Stimulated activated naive CD8-positive, alpha-beta T cell treated with anti-CD3 and anti-CD28 coated beads, Interleukin-15, Interleukin-2, amounts not matched to agents 100 ng/mL and 50 ng/mL, for 24 hours (primary cell): ENCODE data around the gene CA6.
"Not testable (repeated sequence)": the region's sequence is repeated elsewhere in the genome, so short reads cannot be mapped to it uniquely, and the experiment has no call there.

Experiments used
- H3K27ac Mint-ChIP-seq: one replicate; pipeline ENCODE4 v1.8.0; 2021; ENCODE audit warnings: mild to moderate bottlenecking, mixed read lengths
- H3K27me3 Mint-ChIP-seq: one replicate; pipeline ENCODE4 v1.8.0; 2021; ENCODE audit warnings: mixed read lengths
- H3K36me3 Mint-ChIP-seq: one replicate; pipeline ENCODE4 v1.8.0; 2021; ENCODE audit warnings: low read depth, mixed read lengths
- H3K4me1 Mint-ChIP-seq: one replicate; pipeline ENCODE4 v1.8.0; 2021; ENCODE audit warnings: low read depth, mixed read lengths
- H3K4me3 Mint-ChIP-seq: one replicate; pipeline ENCODE4 v1.8.0; 2021; ENCODE audit warnings: mild to moderate bottlenecking, mixed read lengths
- H3K9me3 Mint-ChIP-seq: one replicate; pipeline ENCODE4 v1.8.0; 2021; ENCODE audit warnings: mixed read lengths

The CA6 gene

DNA sequence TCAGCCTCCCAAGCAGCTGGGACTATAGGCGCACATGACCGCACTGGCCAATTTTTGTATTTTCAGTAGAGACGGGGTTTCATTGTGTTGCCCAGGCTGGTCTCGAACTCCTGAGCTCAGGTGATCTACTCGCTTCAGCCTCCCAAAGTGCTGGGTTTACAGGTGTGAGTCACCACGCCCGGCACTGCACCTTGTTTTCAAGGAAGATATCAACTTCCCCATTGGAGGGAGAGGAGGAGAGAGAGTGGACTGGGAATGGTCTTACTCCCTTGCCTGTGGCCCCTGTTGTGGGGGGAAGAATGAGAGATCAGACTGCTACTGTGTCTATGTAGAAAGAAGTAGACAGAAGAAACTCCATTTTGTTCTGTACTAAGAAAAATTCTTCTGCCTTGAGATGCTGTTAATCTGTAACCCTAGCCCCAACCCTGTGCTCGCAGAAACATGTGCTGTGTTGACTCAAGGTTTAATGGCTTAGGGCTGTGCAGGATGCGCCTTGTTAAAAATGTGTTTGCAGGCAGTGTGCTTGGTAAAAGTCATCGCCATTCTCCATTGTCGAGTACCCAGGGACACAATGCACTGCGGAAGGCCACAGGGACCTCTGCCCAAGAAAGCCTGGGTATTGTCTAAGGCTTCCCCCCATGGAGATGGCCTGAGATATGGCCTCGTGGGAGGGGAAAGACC lies 56.0 kb downstream of the CA6 start:
- H3K36me3 Mint-ChIP-seq, H3K4me3 Mint-ChIP-seq, H3K27me3 Mint-ChIP-seq, H3K9me3 Mint-ChIP-seq, H3K27ac Mint-ChIP-seq: not testable (repeated sequence)
- H3K4me1 Mint-ChIP-seq, result peaks cover 12% of the 10 kb centered on the region

DNA sequence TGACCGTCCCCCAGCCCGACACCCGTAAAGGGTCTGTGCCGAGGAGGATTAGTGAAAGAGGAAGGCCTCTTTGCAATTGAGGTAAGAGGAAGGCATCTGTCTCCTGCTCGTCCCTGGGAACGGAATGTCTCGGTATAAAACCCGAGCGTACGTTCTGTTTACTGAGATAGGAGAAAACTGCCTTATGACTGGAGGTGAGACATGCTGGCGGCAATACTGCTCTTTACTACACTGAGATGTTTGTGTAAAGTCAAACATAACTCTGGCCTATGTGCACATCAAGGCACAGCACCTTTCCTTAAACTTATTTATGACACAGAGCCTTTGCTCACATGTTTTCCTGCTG lies 56.5 kb downstream of the CA6 start:
- H3K9me3 Mint-ChIP-seq, H3K27ac Mint-ChIP-seq, H3K4me3 Mint-ChIP-seq, H3K27me3 Mint-ChIP-seq, H3K36me3 Mint-ChIP-seq: not testable (repeated sequence)
- H3K4me1 Mint-ChIP-seq, result peaks cover 12% of the 10 kb centered on the region

DNA sequence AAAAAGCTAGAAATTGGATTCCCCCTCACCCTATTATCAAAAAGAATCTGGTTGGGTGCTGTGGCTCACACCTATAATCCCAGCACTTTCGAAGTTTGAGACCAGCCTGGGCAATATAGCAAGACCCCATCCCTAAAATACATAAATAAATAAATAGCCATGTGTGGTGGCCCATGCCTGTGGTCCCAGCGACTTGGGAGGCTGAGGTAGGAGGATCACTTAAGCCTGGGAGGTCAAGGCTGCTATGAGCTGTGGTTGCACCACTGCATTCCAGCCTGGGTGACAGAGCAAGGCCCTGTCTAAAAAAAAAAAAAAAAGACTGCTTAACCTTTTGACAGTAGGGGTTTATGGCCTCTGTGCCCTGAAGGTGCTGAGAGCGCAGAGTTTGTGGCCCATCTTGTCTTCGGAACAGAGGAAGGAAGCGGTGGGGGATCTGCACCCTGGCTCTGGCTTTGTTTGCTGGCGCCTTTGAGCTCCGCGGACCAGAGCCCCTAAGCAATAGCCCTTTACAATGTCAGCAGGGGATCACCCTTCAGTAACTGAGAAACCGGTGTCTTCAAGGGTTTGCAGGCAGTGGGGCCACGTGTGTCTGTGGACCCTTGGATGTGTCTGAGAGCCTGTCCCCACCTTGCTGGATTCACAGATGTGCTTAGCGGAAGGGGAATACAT lies 58.5 kb downstream of the CA6 start:
- no peak overlapping the region for H3K27ac Mint-ChIP-seq
- no peaks in the 10 kb centered on the region for H3K36me3 Mint-ChIP-seq
- H3K9me3 Mint-ChIP-seq, result no peaks in the 10 kb centered on the region
- H3K4me1 Mint-ChIP-seq, result peaks cover 12% of the 10 kb centered on the region
- H3K4me3 Mint-ChIP-seq, result peak overlapping the region; percentile 48
- H3K27me3 Mint-ChIP-seq, result no peaks in the 10 kb centered on the region

DNA sequence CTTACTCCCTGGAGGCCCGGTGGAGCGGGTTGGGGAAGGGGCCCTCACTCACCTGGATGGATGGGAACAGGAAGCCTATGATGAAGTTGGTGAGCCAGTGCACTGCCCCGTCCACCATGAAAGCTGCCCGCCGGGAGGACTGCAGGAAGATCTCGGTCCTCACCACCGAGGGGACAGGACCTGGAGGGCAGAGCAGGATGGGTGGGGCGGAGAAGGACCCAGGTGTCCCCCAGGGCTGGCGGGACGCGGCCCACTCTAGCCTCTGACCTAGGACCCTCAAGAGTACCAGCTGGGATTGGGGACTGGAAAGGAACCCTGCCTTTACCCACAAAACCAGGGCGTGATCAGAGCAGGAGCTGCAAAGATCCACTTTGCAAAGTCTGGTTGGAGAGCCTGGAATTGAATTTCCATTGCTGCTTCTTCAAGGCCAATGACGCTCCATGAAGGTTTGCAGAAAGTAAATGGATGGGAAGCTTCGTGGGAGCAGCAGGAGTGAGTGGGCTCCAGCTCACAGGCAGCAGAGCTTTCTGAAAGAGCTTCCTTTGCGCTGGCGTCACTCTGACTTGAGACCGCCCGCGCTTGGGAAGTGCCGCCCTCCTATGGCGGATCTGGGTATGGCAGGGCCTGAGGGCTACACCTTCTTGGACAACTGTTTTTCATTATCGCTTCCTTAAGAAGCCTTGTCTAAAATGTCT lies 59.2 kb downstream of the CA6 start:
- Mint-ChIP-seq H3K9me3 (no peaks in the 10 kb centered on the region), H3K27me3 (no peaks in the 10 kb centered on the region), H3K36me3 (no peaks in the 10 kb centered on the region), H3K27ac (no peak overlapping the region), H3K4me1 (peaks cover 12% of the 10 kb centered on the region), H3K4me3 (peak overlapping the region; percentile 48)

DNA sequence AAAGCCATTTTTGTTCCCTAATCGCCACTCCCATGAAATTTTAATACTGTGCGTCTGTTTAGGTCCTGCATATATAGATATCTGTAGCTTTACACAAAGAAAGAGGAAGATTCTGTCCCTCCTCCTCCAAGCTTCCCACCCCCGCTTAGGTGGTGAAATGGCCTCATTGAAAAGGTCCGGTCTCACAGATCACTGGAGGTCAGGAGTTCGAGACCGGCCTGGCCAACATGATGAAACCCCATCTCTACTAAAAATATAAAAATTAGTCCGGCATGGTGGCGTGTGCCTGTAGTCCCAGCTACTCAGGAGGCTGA lies 59.7 kb downstream of the CA6 start:
- Mint-ChIP-seq H3K4me1 (peaks cover 12% of the 10 kb centered on the region), H3K27me3 (no peaks in the 10 kb centered on the region), H3K27ac (no peak overlapping the region), H3K36me3 (no peaks in the 10 kb centered on the region), H3K4me3 (no peak overlapping the region), H3K9me3 (no peaks in the 10 kb centered on the region)

DNA sequence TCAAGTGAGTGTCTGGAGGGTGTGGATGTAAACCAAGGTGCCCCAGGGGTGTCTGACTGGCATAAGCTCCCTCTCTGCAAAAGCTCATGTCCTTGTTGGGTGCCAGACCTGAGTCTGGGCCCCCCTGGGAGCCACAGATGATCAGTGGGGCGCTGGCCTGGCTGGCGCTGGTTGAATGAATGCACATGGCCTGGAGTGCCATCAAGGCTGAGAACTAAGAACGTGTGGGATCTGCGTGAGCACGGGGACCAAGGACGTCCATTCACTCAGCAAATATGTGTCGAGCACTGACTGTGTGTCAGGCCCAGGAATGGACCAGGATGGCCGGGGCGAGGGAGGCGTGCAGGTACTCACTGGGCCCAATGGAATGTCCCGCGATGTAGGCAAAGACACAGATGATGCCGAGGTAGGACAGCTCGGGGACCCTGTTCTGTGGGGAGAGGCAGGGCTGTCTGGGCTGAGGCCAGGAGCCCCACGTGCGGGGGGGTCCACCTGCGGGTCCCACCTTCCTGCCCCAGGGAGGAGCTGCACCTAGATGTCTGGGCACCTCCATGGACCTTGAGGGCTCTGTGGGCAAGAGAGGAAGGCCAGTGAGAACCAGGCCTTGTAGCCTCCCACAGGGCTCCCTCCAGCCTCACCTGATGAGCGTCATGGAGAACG lies 61.4 kb downstream of the CA6 start:
- Mint-ChIP-seq H3K27ac (no peak overlapping the region), H3K36me3 (no peaks in the 10 kb centered on the region), H3K9me3 (no peaks in the 10 kb centered on the region), H3K27me3 (no peaks in the 10 kb centered on the region), H3K4me3 (no peak overlapping the region), H3K4me1 (peaks cover 15% of the 10 kb centered on the region)

DNA sequence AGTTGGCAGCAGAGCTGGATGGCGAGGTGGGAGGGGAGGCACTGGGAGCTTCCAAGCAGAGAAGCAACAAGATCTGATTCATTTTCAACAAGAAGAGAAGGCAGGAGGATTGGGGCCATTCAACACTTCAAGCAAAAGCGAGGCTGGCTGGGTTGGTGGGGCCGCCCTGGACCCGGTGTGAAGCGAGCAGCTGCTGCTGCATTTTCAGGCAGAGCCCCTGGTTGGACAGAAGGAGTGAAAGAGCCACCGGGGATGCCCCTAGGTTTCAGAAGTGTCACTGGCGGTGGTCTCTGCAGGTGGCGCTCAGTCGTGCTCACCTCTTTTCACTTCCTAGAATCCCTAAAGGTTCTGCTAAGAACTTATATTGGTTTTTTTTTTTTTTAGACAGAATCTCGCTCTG lies 62.6 kb downstream of the CA6 start:
- Mint-ChIP-seq H3K9me3 (no peaks in the 10 kb centered on the region), H3K36me3 (no peaks in the 10 kb centered on the region), H3K27me3 (no peaks in the 10 kb centered on the region), H3K4me1 (peaks cover 15% of the 10 kb centered on the region), H3K27ac (no peak overlapping the region), H3K4me3 (no peak overlapping the region)

DNA sequence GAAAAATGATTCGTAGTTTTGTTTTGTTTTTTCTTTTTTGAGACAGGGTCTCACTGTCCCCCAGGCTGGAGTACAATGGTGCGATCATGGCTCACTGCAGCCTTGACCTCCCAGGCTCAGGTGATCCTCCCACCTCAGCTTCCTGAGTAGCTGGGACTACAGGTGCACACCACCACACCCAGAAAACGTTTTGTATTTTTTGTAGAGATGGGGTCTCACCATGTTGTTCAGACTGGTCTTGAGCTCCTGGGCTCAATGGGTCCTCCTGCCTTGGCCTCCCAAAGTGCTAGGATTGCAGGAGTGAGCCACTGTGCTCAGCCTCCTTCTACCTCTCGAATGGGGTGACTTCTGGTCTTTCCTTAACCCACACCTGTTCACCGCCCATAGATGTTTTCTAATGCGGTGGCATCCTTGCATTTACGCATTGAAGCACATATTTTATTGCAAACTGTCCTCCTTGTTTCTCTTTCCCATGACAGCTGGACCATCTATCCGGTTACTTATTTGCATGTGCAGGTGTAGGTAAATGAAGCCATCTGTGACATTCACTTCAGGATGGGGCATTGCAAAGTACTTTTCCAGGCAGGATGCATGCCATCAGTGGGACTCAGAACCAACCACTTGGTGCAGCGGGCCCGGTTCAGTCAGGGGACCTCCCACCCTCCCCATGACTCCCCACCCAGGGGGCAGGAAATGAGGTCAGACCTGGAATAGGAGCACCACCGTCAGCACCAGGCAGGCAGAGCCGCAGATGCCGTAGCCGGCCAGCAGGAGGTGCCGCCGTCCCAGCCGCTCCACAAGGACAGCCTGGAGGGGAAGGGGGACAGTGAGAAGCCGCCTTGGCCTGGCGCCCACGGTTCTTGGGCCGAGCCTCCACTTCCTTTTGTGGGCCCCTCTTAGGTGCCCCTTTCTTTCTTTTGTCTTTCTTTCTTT lies 64.0 kb downstream of the CA6 start:
- peaks cover 9% of the 10 kb centered on the region for H3K4me1 Mint-ChIP-seq

DNA sequence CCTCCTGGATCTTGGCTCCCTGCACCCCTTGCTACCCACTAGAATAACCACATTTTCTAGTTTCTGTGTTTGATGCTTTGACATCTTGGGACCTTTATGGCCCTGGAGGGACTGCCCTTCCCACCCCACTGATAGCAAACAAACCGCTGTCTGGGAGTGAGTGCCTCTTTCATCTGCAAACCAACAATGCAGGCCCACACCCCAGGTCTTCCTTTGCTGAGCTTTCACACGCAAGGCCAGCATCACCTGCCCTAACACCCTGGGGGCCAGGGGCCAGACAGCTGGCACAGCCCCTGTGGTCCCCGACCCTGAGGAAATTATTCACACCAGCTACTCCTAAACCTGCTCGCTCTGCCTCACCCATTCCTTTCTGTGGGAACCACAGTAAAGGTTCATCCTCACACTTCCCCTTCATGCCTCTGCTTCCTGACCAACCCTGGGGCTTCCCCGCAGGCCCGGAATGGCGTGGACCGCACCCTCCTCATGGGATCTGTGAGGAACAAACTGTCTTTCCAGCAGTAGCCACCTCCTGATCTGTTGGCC lies 65.2 kb downstream of the CA6 start:
- peaks cover 3% of the 10 kb centered on the region for H3K4me1 Mint-ChIP-seq
- no peaks in the 10 kb centered on the region for H3K36me3 Mint-ChIP-seq
- H3K27ac Mint-ChIP-seq, result no peak overlapping the region
- H3K4me3 Mint-ChIP-seq, result no peak overlapping the region
- no peaks in the 10 kb centered on the region for H3K27me3 Mint-ChIP-seq
- no peaks in the 10 kb centered on the region for H3K9me3 Mint-ChIP-seq

More for the DNA sequence above, 64.0 kb downstream of the CA6 start:
- no peak overlapping the region for H3K27ac Mint-ChIP-seq
- H3K9me3 Mint-ChIP-seq, result no peaks in the 10 kb centered on the region
- no peaks in the 10 kb centered on the region for H3K36me3 Mint-ChIP-seq
- H3K4me3 Mint-ChIP-seq, result no peak overlapping the region
- no peaks in the 10 kb centered on the region for H3K27me3 Mint-ChIP-seq

DNA sequence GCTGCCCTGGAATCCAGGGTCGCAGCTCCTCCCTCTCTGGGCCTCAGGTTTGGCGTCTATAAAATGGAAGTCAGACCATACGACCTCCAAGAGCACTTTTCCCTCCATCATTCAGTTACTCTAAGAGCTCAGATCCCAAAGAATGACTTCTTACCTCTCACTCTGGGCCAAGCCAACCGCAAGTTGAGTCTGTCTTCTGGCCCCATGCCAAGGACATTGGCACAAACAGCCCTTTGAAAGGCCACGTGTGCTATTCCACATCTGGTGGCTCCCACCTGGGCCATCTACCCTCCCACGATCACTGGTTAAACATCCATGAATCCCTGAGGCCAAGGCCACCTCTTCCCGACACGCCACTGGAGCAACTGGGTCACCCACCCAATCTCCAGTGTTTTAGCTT lies 68.2 kb downstream of the CA6 start:
- H3K36me3 Mint-ChIP-seq, result no peaks in the 10 kb centered on the region
- peaks cover 3% of the 10 kb centered on the region for H3K4me1 Mint-ChIP-seq
- peaks cover 5% of the 10 kb centered on the region for H3K27me3 Mint-ChIP-seq
- no peaks in the 10 kb centered on the region for H3K9me3 Mint-ChIP-seq
- no peak overlapping the region for H3K4me3 Mint-ChIP-seq
- no peak overlapping the region for H3K27ac Mint-ChIP-seq

DNA sequence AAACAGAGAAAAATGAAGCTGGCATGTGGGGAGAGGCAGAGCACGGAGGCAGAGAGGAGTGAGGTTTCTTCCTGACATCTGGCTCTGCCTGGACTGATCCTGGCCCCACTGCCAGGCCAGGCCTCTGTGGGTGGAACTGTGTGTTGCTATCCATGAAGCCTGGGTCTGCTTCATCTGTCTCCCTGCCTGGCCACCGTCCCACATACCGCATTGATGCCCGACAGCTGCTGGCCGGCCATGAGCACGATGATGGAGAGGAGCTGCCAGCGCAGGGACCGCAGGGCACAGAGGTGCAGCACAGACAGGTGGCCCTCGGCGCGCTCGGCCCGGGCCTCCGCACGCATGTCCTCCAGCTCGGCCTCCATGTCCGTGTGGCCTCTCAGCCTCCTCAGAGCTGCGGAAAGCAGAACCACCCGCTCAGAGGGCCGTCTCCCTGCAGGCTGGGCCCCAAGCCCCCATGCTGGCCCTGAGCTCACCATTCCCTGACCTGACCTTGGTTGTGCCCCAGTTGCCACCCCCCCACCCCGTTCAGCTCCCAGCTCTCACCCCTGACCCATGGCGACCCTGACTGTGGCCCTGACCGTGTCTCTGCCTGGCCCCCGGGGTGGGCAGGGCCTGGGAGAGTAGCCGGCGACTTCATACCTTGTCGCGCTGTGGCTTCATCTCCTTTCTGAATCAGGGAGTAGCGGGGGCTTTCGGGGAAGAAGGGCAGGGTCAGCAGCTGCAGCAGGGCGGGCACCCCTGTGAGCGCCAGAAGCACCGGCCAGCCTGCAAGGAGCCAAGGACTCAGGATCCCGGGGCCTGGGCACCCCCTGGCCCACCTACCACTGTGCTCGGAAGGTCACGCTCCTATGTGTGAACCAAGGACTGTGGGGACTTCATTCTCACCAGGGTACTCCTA lies 69.1 kb downstream of the CA6 start:
- H3K4me3 Mint-ChIP-seq, result no peak overlapping the region
- H3K4me1 Mint-ChIP-seq, result peaks cover 3% of the 10 kb centered on the region
- H3K36me3 Mint-ChIP-seq, result no peaks in the 10 kb centered on the region
- peaks cover 5% of the 10 kb centered on the region for H3K27me3 Mint-ChIP-seq
- H3K9me3 Mint-ChIP-seq, result no peaks in the 10 kb centered on the region
- no peak overlapping the region for H3K27ac Mint-ChIP-seq

DNA sequence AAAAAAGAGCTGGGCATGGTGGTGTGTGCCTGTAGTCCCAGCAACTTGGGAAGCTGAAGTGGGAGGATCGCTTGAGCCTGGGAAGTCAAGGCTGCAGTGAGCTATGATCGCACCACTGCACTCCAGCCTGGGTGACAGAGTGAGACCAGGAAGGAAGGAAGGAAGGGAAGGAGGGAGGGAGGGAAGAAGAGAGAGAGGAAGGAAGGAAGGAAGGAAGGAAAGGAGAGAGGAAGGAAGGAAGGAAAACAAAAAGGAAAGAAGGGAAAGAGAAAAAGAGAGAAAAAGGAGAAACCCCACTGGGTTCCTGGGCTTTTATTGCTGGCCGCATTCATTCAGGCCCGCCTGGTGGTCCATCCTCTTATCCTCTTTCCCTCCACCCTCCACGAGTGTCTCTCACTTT lies 70.8 kb downstream of the CA6 start:
- no peaks in the 10 kb centered on the region for H3K9me3 Mint-ChIP-seq
- no peak overlapping the region for H3K4me3 Mint-ChIP-seq
- no peak overlapping the region for H3K27ac Mint-ChIP-seq
- H3K4me1 Mint-ChIP-seq, result no peaks in the 10 kb centered on the region
- peaks cover 11% of the 10 kb centered on the region for H3K27me3 Mint-ChIP-seq
- H3K36me3 Mint-ChIP-seq, result no peaks in the 10 kb centered on the region

DNA sequence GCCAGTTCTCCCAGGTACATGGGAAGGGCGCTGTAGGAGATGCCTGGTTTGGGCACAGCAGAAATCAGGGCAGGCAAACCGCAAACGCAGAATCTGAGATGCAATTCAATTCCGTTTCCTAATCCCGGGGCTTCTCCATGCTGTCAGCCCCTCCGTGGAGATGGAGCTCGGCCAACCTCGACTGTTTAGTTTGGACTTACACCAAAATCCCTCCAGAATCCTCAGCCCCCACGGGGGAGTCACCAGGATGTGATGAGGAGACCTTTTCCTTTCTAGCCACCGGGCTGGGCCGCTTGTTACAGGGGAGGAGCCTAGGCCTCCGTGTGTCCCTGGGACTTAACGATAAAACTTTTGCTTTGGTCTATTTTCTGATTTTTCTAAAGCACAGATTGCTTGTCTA lies 72.7 kb downstream of the CA6 start:
- no peaks in the 10 kb centered on the region for H3K36me3 Mint-ChIP-seq
- H3K4me1 Mint-ChIP-seq, result no peaks in the 10 kb centered on the region
- no peaks in the 10 kb centered on the region for H3K9me3 Mint-ChIP-seq
- H3K27me3 Mint-ChIP-seq, result peaks cover 11% of the 10 kb centered on the region
- no peak overlapping the region for H3K27ac Mint-ChIP-seq
- no peak overlapping the region for H3K4me3 Mint-ChIP-seq

DNA sequence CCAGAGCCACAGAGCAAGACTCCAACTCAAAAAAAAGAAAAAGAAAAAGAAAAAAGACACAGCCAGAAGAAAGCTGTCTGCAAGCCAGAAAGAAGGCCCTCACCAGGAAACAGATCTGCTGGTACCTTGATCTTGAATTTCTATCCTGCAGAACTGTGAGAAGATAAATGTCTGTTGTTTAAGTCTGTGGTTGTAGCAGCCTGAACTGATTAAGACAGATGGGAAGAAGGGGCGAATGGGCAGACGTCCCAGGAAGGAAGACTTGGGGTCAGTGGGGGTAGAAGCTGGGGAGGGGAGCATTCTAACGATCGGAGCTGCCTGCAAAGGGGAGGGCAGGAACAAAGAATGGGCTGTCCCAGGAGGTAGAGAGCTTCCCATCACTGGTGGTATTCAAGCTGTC lies 74.2 kb downstream of the CA6 start:
- peaks cover 11% of the 10 kb centered on the region for H3K27me3 Mint-ChIP-seq
- H3K36me3 Mint-ChIP-seq, result no peaks in the 10 kb centered on the region
- H3K4me3 Mint-ChIP-seq, result no peak overlapping the region
- no peak overlapping the region for H3K27ac Mint-ChIP-seq
- no peaks in the 10 kb centered on the region for H3K9me3 Mint-ChIP-seq
- H3K4me1 Mint-ChIP-seq, result no peaks in the 10 kb centered on the region
